Stomach smooth muscle (tissue), 2 donors: ENCODE results near the gene AS3MT.
A peak's percentile ranks its signal among the peaks of the same experiment; 100 is the strongest.

Experiments used
- H3K27ac ChIP-seq: one replicate; pipeline ENCODE4 v1.7.0; 2013; ENCODE audit warnings: mild to moderate bottlenecking, low read length, inconsistent platforms
- H3K27me3 ChIP-seq, 2 donors: one replicate each; pipeline ENCODE4 v1.7.0; 2013; ENCODE audit warnings: low read length in 2 of 2; ENCODE audit not compliant: insufficient read depth in 2 of 2, control insufficient read depth in 1 of 2
- H3K36me3 ChIP-seq, 2 donors: one replicate each; pipeline ENCODE4 v1.7.0; 2013; ENCODE audit warnings: low read length in 2 of 2; ENCODE audit not compliant: control insufficient read depth in 2 of 2, insufficient read depth in 2 of 2
- H3K4me1 ChIP-seq: one replicate; pipeline ENCODE4 v1.7.0; 2013; ENCODE audit warnings: low read length; ENCODE audit not compliant: control insufficient read depth, insufficient read depth
- H3K4me3 ChIP-seq, 2 donors: one replicate each; pipeline ENCODE4 v1.7.0; 2013; ENCODE audit warnings: low read length in 2 of 2
- H3K9ac ChIP-seq, 2 donors: one replicate each; pipeline ENCODE4 v1.7.0; 2013; ENCODE audit warnings: low read length in 2 of 2, mild to moderate bottlenecking in 1 of 2
- H3K9me3 ChIP-seq, 2 donors: one replicate each; pipeline ENCODE4 v1.7.0; 2013; ENCODE audit warnings: low read length in 2 of 2; ENCODE audit not compliant: control insufficient read depth in 2 of 2
- donor health status: healthy.
- donor health status: Pancreatic carcinoma.

AS3MT gene

DNA sequence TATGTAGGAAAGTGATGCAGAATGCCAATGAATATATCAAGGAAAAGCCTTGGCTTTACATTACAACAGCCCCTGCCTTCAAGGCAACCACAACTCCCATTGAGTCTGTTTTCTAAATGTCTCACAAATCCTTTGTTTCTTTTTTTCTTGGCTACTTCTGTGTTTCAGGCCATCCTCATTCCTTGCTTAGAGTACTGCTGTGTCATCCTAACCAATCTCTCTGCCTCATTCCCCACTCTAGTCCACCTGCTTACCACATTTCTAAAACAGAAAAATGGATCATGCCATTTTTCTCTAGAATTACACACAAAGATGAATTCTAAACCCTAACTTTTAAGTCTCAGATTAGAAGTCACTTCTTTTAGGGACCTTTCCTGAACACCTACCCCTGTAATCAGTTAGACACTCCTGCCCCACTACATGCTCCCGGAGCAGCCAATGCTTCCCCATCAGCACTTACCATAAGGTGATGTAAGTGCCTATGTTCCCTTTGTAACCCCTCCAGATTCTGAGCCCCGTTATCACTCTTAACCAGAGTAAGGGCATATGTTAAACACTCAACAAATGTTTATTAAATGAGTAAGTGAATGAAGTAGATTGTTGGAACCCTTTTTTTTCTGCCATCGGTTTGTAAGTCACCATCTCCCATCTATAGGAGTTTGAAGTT is 12.4 kb upstream of the AS3MT start:
- H3K36me3 ChIP-seq: peaks cover 4 to 5% of the 10 kb centered on the region in 2 donors
- H3K9me3 ChIP-seq: no peaks in the 10 kb centered on the region
- no peak overlapping the region for H3K9ac ChIP-seq
- H3K4me3 ChIP-seq: no peak overlapping the region
- H3K4me1 ChIP-seq: peaks cover 4% of the 10 kb centered on the region
- no peaks in the 10 kb centered on the region for H3K27me3 ChIP-seq
- no peak overlapping the region for H3K27ac ChIP-seq

DNA sequence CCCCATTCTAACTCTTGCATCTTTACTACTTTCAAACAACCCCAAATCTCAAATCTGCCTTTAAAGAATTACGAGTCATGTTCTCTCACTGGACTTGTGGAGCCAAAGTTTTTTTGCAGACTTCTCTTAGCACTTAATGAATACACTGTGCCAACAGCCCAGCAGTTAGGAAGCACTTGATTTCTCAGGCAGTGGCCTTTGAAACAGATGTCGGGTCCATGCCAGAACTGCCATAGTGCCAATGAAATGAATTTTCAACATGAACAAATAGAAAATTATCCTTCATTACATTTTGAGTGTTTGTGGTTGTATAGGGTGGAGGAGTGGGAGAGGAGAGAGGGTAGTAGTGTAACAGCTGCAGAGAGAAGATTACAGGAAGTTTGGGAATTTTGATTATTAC is 9.4 kb upstream of the AS3MT start:
- Histone ChIP-seq H3K36me3 (peaks cover 10 to 11% of the 10 kb centered on the region in 2 donors), H3K4me3 (no peak overlapping the region), H3K9ac (no peak overlapping the region), H3K4me1 (peaks cover 4% of the 10 kb centered on the region), H3K9me3 (no peaks in the 10 kb centered on the region), H3K27me3 (no peaks in the 10 kb centered on the region), H3K27ac (no peak overlapping the region)

DNA sequence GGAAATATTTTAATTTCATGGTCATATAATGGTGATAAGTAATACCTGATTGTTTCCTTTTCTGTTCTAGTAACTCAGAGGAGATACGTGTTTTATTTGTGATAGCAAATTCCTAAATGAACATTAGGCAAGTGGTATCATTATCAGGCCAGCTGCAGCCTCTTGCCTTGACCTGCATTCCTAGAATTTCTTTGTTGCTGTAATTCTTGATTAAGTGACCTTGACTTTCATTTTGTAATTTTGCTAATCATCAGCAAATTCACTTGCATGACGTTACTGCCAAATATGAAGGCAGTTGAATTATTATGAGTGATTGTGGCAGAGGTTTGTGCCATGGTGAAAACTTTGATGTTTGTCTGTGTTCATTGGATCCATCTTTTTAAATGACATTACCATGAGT is 5.6 kb upstream of the AS3MT start:
- H3K9me3 ChIP-seq: no peaks in the 10 kb centered on the region
- H3K9ac ChIP-seq: no peak overlapping the region
- H3K4me1 ChIP-seq: no peaks in the 10 kb centered on the region
- peaks cover 15 to 16% of the 10 kb centered on the region in 2 donors for H3K36me3 ChIP-seq
- H3K4me3 ChIP-seq: no peak overlapping the region
- no peaks in the 10 kb centered on the region for H3K27me3 ChIP-seq
- no peak overlapping the region for H3K27ac ChIP-seq

DNA sequence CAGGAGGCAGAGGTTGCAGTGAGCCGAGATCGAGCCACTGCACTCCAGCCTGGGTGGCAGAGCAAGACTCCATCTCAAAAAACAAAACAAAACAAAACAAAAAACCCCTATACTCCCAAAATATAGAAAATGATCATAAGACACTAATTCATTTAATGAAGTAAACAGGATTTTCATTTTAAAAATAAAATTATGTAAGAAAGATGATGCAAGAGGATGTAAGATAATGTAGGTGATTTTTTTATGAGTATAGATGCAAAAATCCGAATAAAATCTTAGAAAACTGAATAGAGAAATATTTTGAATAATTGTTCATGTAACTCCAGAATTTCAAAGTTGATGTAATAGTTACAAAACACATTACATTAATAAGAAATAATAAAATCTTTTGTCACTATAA is 3.6 kb upstream of the AS3MT start:
- Histone ChIP-seq H3K36me3 (peaks cover 11 to 13% of the 10 kb centered on the region in 2 donors), H3K4me3 (no peak overlapping the region)

DNA sequence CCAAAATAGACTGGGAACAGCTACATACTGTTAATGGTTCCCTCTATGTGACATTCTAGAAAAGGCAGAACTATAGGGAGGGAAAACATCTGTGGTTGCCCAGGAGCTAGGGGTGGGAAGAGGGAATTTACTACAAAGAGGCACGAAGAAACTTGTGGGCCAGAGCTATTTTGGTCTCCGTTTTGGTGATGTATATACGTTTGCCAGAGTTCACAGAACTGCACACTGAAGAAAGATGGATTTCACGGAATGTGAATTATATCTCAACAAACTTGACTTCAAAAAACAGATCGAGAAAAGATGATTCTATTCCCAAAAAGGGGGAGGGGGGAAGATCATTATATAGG is 386 bp upstream of the AS3MT start:
- H3K4me3 ChIP-seq: peak overlapping the region; percentile 51 to 80
- no peak overlapping the region for H3K27ac ChIP-seq

More for the DNA sequence above, 3.6 kb upstream of the AS3MT start:
- Histone ChIP-seq H3K9ac (no peak overlapping the region), H3K4me1 (peaks cover 12% of the 10 kb centered on the region), H3K27me3 (peaks cover 0 to 2% of the 10 kb centered on the region in 2 donors), H3K9me3 (no peaks in the 10 kb centered on the region), H3K27ac (no peak overlapping the region)

DNA sequence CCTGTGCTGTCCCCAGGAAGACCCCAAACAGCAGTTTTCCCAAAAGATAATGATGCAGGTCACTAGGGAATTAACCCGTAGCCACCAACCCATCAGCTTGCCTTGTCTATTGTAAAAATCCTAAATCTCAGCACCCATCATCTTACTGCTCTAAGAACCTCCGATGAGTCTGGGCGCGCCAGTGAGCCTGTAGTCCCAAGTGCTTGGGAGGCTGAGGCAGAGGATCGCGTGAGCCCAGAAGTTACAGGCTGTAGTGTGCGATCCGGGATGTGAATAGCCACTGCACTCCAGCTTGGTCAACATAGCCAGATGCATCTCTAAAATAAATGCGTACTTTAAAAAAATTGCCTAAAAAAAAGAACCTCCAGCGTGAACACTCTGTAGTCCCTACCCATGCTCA is 951 bp downstream of the AS3MT start:
- H3K27ac ChIP-seq: no peak overlapping the region
- peak overlapping the region in 1 of 2 donors; percentile 80 for H3K9ac ChIP-seq

More for the DNA sequence above, 386 bp upstream of the AS3MT start:
- Histone ChIP-seq H3K36me3 (peaks cover 5 to 6% of the 10 kb centered on the region in 2 donors), H3K9ac (peak overlapping the region; percentile 58 to 72), H3K27me3 (peaks cover 0 to 2% of the 10 kb centered on the region in 2 donors), H3K4me1 (peaks cover 12% of the 10 kb centered on the region), H3K9me3 (no peaks in the 10 kb centered on the region)

DNA sequence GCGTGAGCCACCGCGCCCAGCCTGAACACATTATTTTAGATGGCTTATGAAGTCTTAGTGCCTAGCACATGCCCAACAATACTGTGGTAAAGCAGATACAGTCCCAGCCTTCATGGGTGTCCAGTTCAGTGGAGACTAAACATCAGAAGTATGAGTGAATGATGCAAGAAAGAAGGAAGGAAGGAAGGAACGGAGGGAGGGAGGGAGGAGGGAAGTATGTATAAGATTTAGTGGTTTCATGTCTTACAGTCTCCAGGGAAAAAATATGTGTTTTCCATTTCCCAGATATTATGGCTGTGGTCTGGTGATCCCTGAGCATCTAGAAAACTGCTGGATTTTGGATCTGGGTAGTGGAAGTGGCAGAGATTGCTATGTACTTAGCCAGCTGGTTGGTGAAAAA is 2.9 kb downstream of the AS3MT start:
- H3K9me3 ChIP-seq: no peaks in the 10 kb centered on the region

More for the DNA sequence above, 951 bp downstream of the AS3MT start:
- Histone ChIP-seq H3K9me3 (no peaks in the 10 kb centered on the region), H3K4me3 (peak overlapping the region; percentile 80 to 90), H3K27me3 (peaks cover 0 to 2% of the 10 kb centered on the region in 2 donors), H3K4me1 (peaks cover 12% of the 10 kb centered on the region), H3K36me3 (peaks cover 4 to 8% of the 10 kb centered on the region in 2 donors)

DNA sequence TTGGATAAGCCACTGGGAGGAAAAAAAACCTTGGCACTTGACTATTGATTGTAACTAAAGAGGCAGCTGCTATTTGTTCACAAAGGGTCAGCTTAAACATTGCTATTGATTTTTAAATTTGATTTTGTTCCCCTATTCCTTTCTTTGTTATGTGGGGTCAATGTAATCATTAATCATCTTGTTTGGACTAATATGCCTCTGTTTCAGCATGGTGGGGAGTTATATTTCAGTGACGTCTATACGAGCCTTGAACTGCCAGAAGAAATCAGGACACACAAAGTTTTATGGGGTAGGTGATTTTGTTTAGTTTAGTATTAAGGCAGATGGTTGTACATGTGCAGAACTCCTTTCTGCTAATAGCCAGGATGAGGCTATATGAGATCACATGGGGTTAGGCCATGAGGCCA is 7.5 kb downstream of the AS3MT start:
- H3K36me3 ChIP-seq: peaks cover 3 to 8% of the 10 kb centered on the region in 2 donors
- H3K9me3 ChIP-seq: no peaks in the 10 kb centered on the region
- H3K27me3 ChIP-seq: no peaks in the 10 kb centered on the region
- H3K27ac ChIP-seq: no peak overlapping the region
- H3K4me3 ChIP-seq: no peak overlapping the region
- no peak overlapping the region for H3K9ac ChIP-seq
- H3K4me1 ChIP-seq: no peaks in the 10 kb centered on the region

More for the DNA sequence above, 2.9 kb downstream of the AS3MT start:
- Histone ChIP-seq H3K9ac (no peak overlapping the region), H3K27ac (no peak overlapping the region), H3K4me3 (no peak overlapping the region), H3K4me1 (peaks cover 12% of the 10 kb centered on the region), H3K27me3 (peaks cover 0 to 2% of the 10 kb centered on the region in 2 donors), H3K36me3 (peaks cover 3 to 8% of the 10 kb centered on the region in 2 donors)

DNA sequence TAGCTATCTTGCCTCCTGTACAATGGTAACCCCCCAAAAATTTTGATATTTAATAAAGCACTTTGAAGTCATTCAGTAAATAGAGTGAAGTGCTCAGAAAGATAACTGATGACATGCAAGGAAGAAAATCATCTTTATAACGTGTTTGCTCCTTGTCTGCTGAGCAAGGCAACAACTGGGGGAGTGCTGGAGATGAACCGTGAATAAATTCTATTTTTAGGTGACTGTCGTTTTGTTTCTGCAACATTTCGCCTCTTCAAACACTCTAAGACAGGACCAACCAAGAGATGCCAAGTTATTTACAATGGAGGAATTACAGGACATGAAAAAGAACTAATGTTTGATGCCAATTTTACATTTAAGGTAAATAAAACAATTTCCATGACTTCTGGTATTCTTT is 9.4 kb downstream of the AS3MT start:
- Histone ChIP-seq H3K4me1 (no peaks in the 10 kb centered on the region), H3K36me3 (peaks cover 3 to 8% of the 10 kb centered on the region in 2 donors), H3K9ac (no peak overlapping the region), H3K27ac (no peak overlapping the region), H3K4me3 (no peak overlapping the region), H3K9me3 (no peaks in the 10 kb centered on the region), H3K27me3 (no peaks in the 10 kb centered on the region)

DNA sequence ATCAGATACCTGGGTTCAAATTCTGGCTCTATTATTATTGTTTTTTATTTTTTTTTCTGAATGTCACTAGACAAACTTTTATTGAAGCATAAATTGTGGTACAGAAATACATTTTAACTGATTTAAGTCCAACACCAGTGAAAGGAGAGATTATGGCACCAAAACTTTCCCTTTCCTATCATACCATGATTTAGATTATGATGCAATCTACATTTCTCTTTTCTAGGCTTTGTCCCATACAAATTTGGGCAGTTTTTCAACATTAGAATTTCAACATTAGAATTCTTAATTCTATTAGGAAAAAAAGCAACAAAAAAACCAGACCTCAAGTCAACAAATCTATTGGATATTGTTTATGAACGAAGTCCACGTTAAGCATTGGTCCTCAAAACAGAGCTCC is 11.0 kb downstream of the AS3MT start:
- H3K9ac ChIP-seq: no peak overlapping the region
- H3K9me3 ChIP-seq: no peaks in the 10 kb centered on the region
- H3K4me3 ChIP-seq: no peak overlapping the region
- no peaks in the 10 kb centered on the region for H3K27me3 ChIP-seq
- H3K4me1 ChIP-seq: no peaks in the 10 kb centered on the region
- no peak overlapping the region for H3K27ac ChIP-seq
- H3K36me3 ChIP-seq: peaks cover 3 to 4% of the 10 kb centered on the region in 2 donors

DNA sequence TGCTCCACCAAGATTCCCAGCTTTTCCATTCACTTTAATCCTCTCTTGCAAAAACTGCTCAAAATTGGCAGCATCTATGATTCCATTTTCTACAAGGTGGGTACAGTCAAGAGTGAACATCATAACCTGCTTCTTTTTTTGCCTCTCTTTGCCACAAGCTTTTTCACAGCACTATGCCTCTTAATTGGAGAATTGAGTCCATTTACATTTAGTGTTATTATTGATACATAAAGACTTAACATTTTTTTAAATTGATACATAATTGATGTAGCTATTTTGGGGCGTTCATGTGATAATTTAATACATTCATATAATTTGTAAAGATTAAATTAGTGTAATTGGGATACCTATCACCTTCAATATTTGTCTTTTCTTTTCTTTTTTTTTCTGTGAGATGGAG is 18.8 kb downstream of the AS3MT start:
- H3K36me3 ChIP-seq: peaks cover 2 to 11% of the 10 kb centered on the region in 2 donors

More for the DNA sequence above, 18.8 kb downstream of the AS3MT start:
- Histone ChIP-seq H3K9ac (no peak overlapping the region), H3K4me3 (no peak overlapping the region), H3K4me1 (no peaks in the 10 kb centered on the region), H3K27me3 (no peaks in the 10 kb centered on the region), H3K27ac (no peak overlapping the region), H3K9me3 (no peaks in the 10 kb centered on the region)
